Naive B cell (primary cell): ENCODE data around the gene VAPB. TPM values are rescaled to one million over a fixed set of nuclear protein-coding genes. Genes with fewer than 3 reads are reported as not detected.
"Not testable (repeated sequence)": the region's sequence is repeated elsewhere in the genome, so short reads cannot be mapped to it uniquely, and the experiment has no call there.

ENCODE experiments used
- ATAC-seq, 2 donors: fragments of 150-1000 bp; cut with Tn5 transposase; 2 replicates each; pipeline ENCODE4 v1.10.0; 2021; ENCODE audit warnings: low read depth in 2 of 2, mild to moderate bottlenecking in 2 of 2, moderate library complexity in 2 of 2
- DNase-seq: peaks from one replicate; pipeline ENCODE4 v3.0.0; 2022
- H3K27ac Mint-ChIP-seq, 6 donors: one replicate each; pipeline ENCODE4 v1.8.0; 2020 to 2022; ENCODE audit warnings: mild to moderate bottlenecking in 6 of 6, mixed read lengths in 6 of 6, moderate library complexity in 5 of 6, inconsistent platforms in 2 of 6
- H3K27me3 Mint-ChIP-seq, 3 donors: one replicate each; pipeline ENCODE4 v1.8.0; 2021 to 2022; ENCODE audit warnings: mixed read lengths in 3 of 3, mild to moderate bottlenecking in 1 of 3
- H3K36me3 Mint-ChIP-seq, 2 donors: one replicate each; pipeline ENCODE4 v1.8.0; 2020 to 2022; ENCODE audit warnings: mixed read lengths in 2 of 2, inconsistent platforms in 1 of 2, mild to moderate bottlenecking in 1 of 2
- H3K4me1 Mint-ChIP-seq, 3 donors: one replicate each; pipeline ENCODE4 v1.8.0; 2020 to 2022; ENCODE audit warnings: mixed read lengths in 3 of 3, inconsistent platforms in 1 of 3, mild to moderate bottlenecking in 1 of 3, moderate library complexity in 1 of 3
- H3K4me3 Mint-ChIP-seq, 8 donors: one replicate each; pipeline ENCODE4 v1.8.0; 2020 to 2022; ENCODE audit warnings: mild to moderate bottlenecking in 8 of 8, mixed read lengths in 8 of 8, moderate library complexity in 8 of 8, inconsistent platforms in 2 of 8
- H3K9me3 Mint-ChIP-seq, 7 donors: one replicate each; pipeline ENCODE4 v1.8.0; 2020 to 2022; ENCODE audit warnings: mixed read lengths in 7 of 7, mild to moderate bottlenecking in 5 of 7, inconsistent platforms in 2 of 7, moderate library complexity in 1 of 7
- polyA plus RNA-seq, 6 donors: library from polyadenylated mRNA; unstranded; fragments of 300-500 nt; fragmentation: Illumina TruSeq; gene quantifications; one replicate each; pipeline ENCODE4 v1.2.3, GENCODE V29; 2021; ENCODE audit warnings: low read depth in 6 of 6

VAPB gene
- polyA plus RNA-seq, 6 donors from 2014 or later: 18.1 to 30.7 (median 21.3) TPM

DNA sequence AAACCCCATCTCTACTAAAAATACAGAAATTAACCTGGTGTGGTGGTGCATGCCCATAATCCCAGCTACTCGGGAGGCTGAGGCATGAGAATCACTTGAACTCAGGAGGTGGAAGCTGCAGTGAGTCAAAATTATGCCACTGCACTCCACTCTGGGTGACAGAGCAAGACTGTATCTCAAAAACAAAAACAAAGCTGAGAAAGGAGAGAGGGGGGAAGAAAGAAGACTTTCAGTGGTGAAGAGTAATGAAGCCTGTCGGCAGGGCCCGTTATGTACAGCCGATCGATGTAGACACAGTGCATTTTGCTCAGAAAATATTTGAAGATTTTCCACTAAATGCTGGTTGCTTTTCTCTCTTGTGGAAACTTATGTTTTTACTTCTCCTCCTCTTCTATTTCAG lies 13.8 kb downstream of the VAPB start:
- no peak overlapping the region for H3K4me3 Mint-ChIP-seq
- no peak overlapping the region for H3K27ac Mint-ChIP-seq
- H3K4me1 Mint-ChIP-seq: peaks cover 18 to 37% (median 24%) of the 10 kb centered on the region in 3 donors
- H3K27me3 Mint-ChIP-seq: no peaks in the 10 kb centered on the region
- no peaks in the 10 kb centered on the region for H3K36me3 Mint-ChIP-seq
- no peaks in the 10 kb centered on the region for H3K9me3 Mint-ChIP-seq
- DNase-seq (no peak), ATAC-seq (peak; percentile 67 to 84)

GRCh38 chr20:58403272-58403671 lies 14.2 kb downstream of the VAPB start:
- Mint-ChIP-seq H3K4me1 (peaks cover 18 to 35% (median 24%) of the 10 kb centered on the region in 3 donors), H3K27ac (no peak overlapping the region), H3K9me3 (no peaks in the 10 kb centered on the region), H3K36me3 (no peaks in the 10 kb centered on the region), H3K27me3 (no peaks in the 10 kb centered on the region), H3K4me3 (no peak overlapping the region)
- DNase-seq: no peak
- peak; percentile 41 for ATAC-seq

GRCh38 chr20:58405504-58406291 lies 16.7 kb downstream of the VAPB start:
- H3K4me3 Mint-ChIP-seq: no peak overlapping the region
- H3K27ac Mint-ChIP-seq: no peak overlapping the region
- H3K27me3 Mint-ChIP-seq: no peaks in the 10 kb centered on the region
- H3K9me3 Mint-ChIP-seq: no peaks in the 10 kb centered on the region
- DNase-seq (no peak), ATAC-seq (no peak)
- H3K4me1 Mint-ChIP-seq: peaks cover 19 to 34% (median 31%) of the 10 kb centered on the region in 3 donors
- no peaks in the 10 kb centered on the region for H3K36me3 Mint-ChIP-seq

GRCh38 chr20:58406422-58407001 lies 17.5 kb downstream of the VAPB start:
- Mint-ChIP-seq H3K27me3 (no peaks in the 10 kb centered on the region), H3K4me1 (peaks cover 17 to 34% (median 32%) of the 10 kb centered on the region in 3 donors), H3K9me3 (no peaks in the 10 kb centered on the region), H3K27ac (peak overlapping the region in 3 of 6 donors; percentile 30 to 75 (median 38)), H3K4me3 (no peak overlapping the region), H3K36me3 (no peaks in the 10 kb centered on the region)
- no peak for ATAC-seq
- no peak for DNase-seq

- ATAC-seq (peak in 1 of 2 donors; percentile 20), DNase-seq (no peak)
- Mint-ChIP-seq H3K4me3 (peak overlapping the region in 1 of 8 donors; percentile 48), H3K9me3 (no peaks in the 10 kb centered on the region), H3K27me3 (no peaks in the 10 kb centered on the region), H3K4me1 (peaks cover 17 to 38% (median 32%) of the 10 kb centered on the region in 3 donors), H3K27ac (peak overlapping the region in 1 of 6 donors; percentile 29), H3K36me3 (no peaks in the 10 kb centered on the region)
Measured at GRCh38 chr20:58407201-58407873, 18.3 kb downstream of the VAPB start.

GRCh38 chr20:58407966-58408557 lies 19.0 kb downstream of the VAPB start:
- H3K4me3 Mint-ChIP-seq: peak overlapping the region in 1 of 8 donors; percentile 24
- H3K4me1 Mint-ChIP-seq: peaks cover 17 to 38% (median 32%) of the 10 kb centered on the region in 3 donors
- H3K9me3 Mint-ChIP-seq: no peaks in the 10 kb centered on the region
- DNase-seq (no peak), ATAC-seq (no peak)
- H3K27ac Mint-ChIP-seq: peak overlapping the region in 4 of 6 donors; percentile 5 to 23 (median 12)
- no peaks in the 10 kb centered on the region for H3K36me3 Mint-ChIP-seq
- H3K27me3 Mint-ChIP-seq: no peaks in the 10 kb centered on the region

- peak overlapping the region in 4 of 6 donors; percentile 3 to 16 (median 8) for H3K27ac Mint-ChIP-seq
Measured at GRCh38 chr20:58408603-58409246, 19.7 kb downstream of the VAPB start.

DNA sequence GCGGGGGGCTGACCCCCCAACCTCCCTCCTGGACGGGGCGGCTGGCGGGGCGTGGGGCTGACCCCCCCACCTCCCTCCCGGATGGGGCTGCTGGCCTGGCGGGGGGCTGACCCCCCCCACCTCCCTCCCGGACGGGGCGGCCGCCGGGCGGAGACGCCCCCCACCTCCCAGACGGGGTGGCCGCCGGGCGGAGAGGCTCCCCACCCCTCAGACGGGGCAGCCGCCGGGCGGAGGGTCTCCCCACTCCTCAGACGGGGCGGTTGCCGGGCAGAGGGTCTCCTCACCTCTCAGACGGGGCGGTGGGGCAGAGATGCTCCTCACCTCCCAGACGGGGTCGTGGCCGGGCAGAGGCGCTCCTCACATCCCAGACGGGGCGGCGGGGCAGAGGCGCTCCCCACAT lies 25.2 kb downstream of the VAPB start:
- H3K36me3 Mint-ChIP-seq: peaks cover 2 to 12% of the 10 kb centered on the region in 2 donors
- not testable (repeated sequence) for H3K9me3 Mint-ChIP-seq, H3K4me3 Mint-ChIP-seq, ATAC-seq, H3K27me3 Mint-ChIP-seq, DNase-seq, H3K27ac Mint-ChIP-seq
- H3K4me1 Mint-ChIP-seq: peaks cover 14 to 32% (median 24%) of the 10 kb centered on the region in 3 donors

More at GRCh38 chr20:58408603-58409246, 19.7 kb downstream of the VAPB start:
- Mint-ChIP-seq H3K27me3 (no peaks in the 10 kb centered on the region), H3K4me1 (peaks cover 17 to 38% (median 32%) of the 10 kb centered on the region in 3 donors), H3K4me3 (peak overlapping the region in 1 of 8 donors; percentile 23), H3K36me3 (no peaks in the 10 kb centered on the region), H3K9me3 (no peaks in the 10 kb centered on the region)
- no peak for DNase-seq
- ATAC-seq: peak in 1 of 2 donors; percentile 45

GRCh38 chr20:58414786-58415185 lies 25.8 kb downstream of the VAPB start:
- Mint-ChIP-seq H3K27ac (peak overlapping the region in 1 of 6 donors; percentile 72), H3K4me1 (peaks cover 14 to 26% (median 23%) of the 10 kb centered on the region in 3 donors), H3K36me3 (peaks cover 8 to 17% of the 10 kb centered on the region in 2 donors)
- DNase-seq, H3K27me3 Mint-ChIP-seq, ATAC-seq, H3K4me3 Mint-ChIP-seq, H3K9me3 Mint-ChIP-seq: not testable (repeated sequence)

GRCh38 chr20:58416057-58416456 lies 27.0 kb downstream of the VAPB start:
- H3K36me3 Mint-ChIP-seq: peaks cover 10 to 22% of the 10 kb centered on the region in 2 donors
- H3K27ac Mint-ChIP-seq: peak overlapping the region in 2 of 6 donors; percentile 51 to 71
- DNase-seq (no peak), ATAC-seq (no peak)
- H3K4me1 Mint-ChIP-seq: peaks cover 12 to 22% (median 21%) of the 10 kb centered on the region in 3 donors
- no peak overlapping the region for H3K4me3 Mint-ChIP-seq
- peaks cover 0 to 3% (median 0%) of the 10 kb centered on the region in 7 donors for H3K9me3 Mint-ChIP-seq
- no peaks in the 10 kb centered on the region for H3K27me3 Mint-ChIP-seq

- DNase-seq: no peak
- Mint-ChIP-seq H3K4me3 (no peak overlapping the region), H3K4me1 (peaks cover 12 to 21% (median 20%) of the 10 kb centered on the region in 3 donors), H3K36me3 (peaks cover 10 to 22% of the 10 kb centered on the region in 2 donors), H3K27me3 (no peaks in the 10 kb centered on the region), H3K27ac (peak overlapping the region in 2 of 6 donors; percentile 51 to 56), H3K9me3 (peaks cover 0 to 3% (median 0%) of the 10 kb centered on the region in 7 donors)
- no peak for ATAC-seq
Measured at GRCh38 chr20:58416835-58417234, 27.8 kb downstream of the VAPB start.

DNA sequence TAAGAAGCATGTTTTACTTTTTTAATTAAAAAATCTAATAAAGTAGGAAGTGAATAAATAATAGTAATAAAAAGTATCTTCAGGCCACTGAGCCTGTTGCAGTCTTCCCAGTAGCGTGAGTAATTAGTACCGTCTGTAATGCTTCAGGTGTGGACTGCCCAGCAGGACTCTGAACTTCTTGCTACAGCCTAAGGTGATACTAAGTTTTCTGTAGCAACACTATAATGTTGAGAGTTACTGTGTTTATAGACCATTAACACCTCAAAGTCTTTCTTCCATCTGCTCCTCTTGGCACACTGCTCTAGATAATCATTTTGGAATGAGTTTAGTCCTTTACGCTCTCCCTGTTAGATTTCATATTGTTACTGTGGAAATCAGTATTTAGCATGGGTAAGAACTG lies 28.4 kb downstream of the VAPB start:
- Mint-ChIP-seq H3K36me3 (peaks cover 10 to 22% of the 10 kb centered on the region in 2 donors), H3K4me3 (no peak overlapping the region), H3K9me3 (peaks cover 0 to 3% (median 0%) of the 10 kb centered on the region in 7 donors), H3K27ac (peak overlapping the region in 1 of 6 donors; percentile 37), H3K4me1 (peaks cover 12 to 21% (median 18%) of the 10 kb centered on the region in 3 donors), H3K27me3 (no peaks in the 10 kb centered on the region)
- no peak for ATAC-seq
- DNase-seq: no peak
